Nephron (organoid): ENCODE measurements around the gene PSAT1.

Experiments
- H3K27ac Mint-ChIP-seq, 3 experiments: 2 replicates each; pipeline ENCODE4 v1.8.0; 2020; ENCODE audit warnings: mixed read lengths in 3 of 3, mild to moderate bottlenecking in 2 of 3, moderate library complexity in 1 of 3
- H3K27me3 Mint-ChIP-seq: 2 replicates; pipeline ENCODE4 v1.8.0; 2021; ENCODE audit warnings: low read depth, mild to moderate bottlenecking, moderate library complexity, mixed read lengths
- H3K36me3 Mint-ChIP-seq: 2 replicates; pipeline ENCODE4 v1.8.0; 2020; ENCODE audit warnings: low read depth, mixed read lengths
- H3K4me1 Mint-ChIP-seq: 2 replicates; pipeline ENCODE4 v1.8.0; 2020; ENCODE audit warnings: mixed read lengths
- H3K4me3 Mint-ChIP-seq, 3 experiments: 2 replicates each; pipeline ENCODE4 v1.8.0; 2020; ENCODE audit warnings: mild to moderate bottlenecking in 3 of 3, mixed read lengths in 3 of 3, moderate library complexity in 2 of 3
- H3K9me3 Mint-ChIP-seq: 2 replicates; pipeline ENCODE4 v1.8.0; 2020; ENCODE audit warnings: mixed read lengths
- CTCF ChIP-seq, 3 experiments: fragments of 200-600 bp; sonication (generic); IDR thresholded peaks; one replicate each; pipeline ENCODE4 v1.5.0; 2021; ENCODE audit warnings: antibody characterized with exemption in 3 of 3; ENCODE audit not compliant: unreplicated experiment in 3 of 3

PSAT1 gene

GRCh38 chr9:78354989-78355388, 58.1 kb downstream of the PSAT1 start:
- Mint-ChIP-seq H3K9me3 (no peaks in the 10 kb centered on the region), H3K27me3 (no peaks in the 10 kb centered on the region), H3K27ac (no peak overlapping the region), H3K4me1 (no peaks in the 10 kb centered on the region), H3K4me3 (no peak overlapping the region), H3K36me3 (no peaks in the 10 kb centered on the region)
- TF ChIP-seq CTCF (IDR thresholded peaks at IDR 0.05; ENCODE audit: unreplicated experiment in 3 of 3) = no peak

DNA sequence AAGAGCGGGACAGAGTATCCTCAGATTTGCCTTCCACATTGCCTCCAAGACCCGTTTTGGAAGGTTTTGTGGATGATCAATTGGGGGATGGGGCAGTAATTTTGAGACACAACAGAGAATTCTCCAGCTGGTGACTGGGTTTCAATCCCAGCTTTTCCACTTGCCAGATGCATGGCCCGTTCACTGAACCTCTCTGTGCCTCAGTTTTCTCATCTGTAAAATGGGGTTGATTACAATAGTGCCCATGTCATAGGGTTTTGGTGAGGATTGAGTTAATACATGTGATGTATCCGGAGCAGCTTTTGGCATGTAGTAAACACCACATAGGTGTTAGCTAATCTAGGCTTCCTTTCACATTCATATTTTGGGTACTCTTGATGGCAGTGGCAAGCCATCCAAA, 59.7 kb downstream of the PSAT1 start:
- Mint-ChIP-seq H3K36me3 (no peaks in the 10 kb centered on the region), H3K4me3 (no peak overlapping the region), H3K4me1 (no peaks in the 10 kb centered on the region), H3K27ac (no peak overlapping the region), H3K9me3 (no peaks in the 10 kb centered on the region), H3K27me3 (no peaks in the 10 kb centered on the region)
- TF ChIP-seq CTCF (IDR thresholded peaks at IDR 0.05; ENCODE audit: unreplicated experiment in 3 of 3) = no peak

DNA sequence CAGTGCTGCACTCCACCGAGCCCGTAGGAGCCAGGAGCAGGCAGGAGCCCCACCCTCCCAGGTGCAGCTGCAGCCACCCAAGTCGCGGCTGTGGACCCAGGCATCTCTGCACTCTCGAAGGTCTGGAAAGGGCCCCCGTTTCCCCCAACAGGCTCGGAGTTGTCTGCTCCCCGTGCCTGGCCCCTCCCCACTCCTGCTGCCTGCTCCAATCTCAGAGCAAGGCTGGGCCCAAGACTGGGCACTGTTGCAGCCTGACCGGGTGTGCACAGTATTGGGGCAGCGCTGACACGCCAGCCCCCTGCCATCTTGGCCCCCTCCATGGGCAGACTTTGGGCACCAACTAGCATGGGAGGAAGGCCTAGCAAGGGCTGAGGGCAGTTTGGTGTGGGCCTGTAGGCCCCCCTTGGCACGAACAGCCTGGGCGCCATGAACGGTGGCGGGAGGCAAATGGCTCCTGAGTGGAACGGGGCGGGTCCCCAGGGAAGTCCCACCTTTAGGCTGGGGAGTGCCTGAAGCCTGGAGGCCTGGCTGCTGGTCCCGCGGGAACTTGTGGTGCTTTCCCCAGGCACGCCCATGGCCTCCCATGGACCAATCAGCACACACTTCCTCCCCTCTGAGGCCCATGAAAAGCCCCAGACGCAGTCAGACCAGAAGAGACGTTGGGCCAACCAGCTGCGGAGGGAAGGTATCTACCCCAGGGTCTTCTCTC, 60.4 kb downstream of the PSAT1 start:
- Mint-ChIP-seq H3K4me3 (no peak overlapping the region), H3K27ac (no peak overlapping the region), H3K27me3 (no peaks in the 10 kb centered on the region), H3K4me1 (no peaks in the 10 kb centered on the region), H3K9me3 (no peaks in the 10 kb centered on the region), H3K36me3 (no peaks in the 10 kb centered on the region)
- TF ChIP-seq CTCF (IDR thresholded peaks at IDR 0.05; ENCODE audit: unreplicated experiment in 3 of 3) = no peak

DNA sequence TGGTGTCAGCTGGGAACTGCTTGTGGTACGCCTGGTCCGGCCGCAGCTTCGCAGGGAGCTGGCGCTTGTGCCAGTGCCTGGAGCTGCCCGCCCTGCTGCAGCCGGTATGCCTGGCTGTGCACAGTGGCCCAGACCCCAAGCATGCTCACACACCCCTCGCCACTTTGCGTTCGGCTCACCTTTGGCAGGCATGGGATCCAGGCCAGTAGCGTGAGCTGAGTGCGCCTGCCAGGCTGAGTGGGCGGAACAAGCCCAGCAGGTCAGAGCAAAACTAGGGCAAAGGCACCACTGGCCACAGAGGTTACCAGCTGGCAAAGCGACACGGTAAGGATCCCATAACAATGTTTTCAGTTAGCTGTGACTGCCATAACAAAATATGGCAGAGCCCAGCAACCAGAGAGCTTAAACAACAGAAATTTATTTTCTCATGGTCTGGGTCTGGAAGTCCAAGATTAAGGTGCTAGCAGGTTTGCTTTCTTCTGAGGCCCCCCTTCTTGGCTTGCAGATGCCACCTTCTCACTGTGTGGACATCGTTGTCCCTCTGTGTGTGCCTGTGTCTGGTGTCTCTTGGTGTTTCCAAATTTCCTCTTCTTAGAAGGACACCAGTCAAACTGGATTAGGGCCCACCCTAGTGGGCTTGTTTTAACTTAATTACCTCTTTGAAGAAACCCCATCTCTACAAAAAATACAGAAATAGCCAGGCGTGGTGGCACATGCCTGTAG, 61.6 kb downstream of the PSAT1 start:
- Mint-ChIP-seq H3K9me3 (no peaks in the 10 kb centered on the region), H3K4me3 (no peak overlapping the region), H3K27me3 (peaks cover 4% of the 10 kb centered on the region), H3K4me1 (peaks cover 1% of the 10 kb centered on the region), H3K36me3 (no peaks in the 10 kb centered on the region), H3K27ac (no peak overlapping the region)
- TF ChIP-seq CTCF (IDR thresholded peaks at IDR 0.05; ENCODE audit: unreplicated experiment in 3 of 3) = no peak

DNA sequence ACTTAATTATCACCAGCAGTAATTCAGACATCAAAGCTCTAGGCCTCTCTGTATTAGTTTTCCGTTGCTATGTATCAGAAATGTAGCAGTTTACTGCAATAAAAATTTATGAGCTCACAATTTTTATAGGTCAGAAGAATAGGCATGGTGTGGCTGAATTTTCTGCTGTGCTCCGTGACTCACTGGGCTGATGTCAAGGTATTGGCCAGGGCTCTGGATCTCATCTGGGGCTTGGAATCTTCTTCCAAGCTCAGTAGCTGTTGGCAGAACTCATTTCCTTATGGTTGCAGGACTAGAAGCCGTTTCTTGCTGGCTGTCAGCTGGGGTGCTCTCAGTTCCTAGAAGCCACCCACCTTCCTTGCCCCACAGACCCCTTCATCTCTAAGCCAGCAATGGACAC, 66.3 kb downstream of the PSAT1 start:
- Mint-ChIP-seq H3K27ac (peak overlapping the region in 1 of 3 experiments; percentile 44), H3K4me1 (peaks cover 22% of the 10 kb centered on the region), H3K36me3 (no peaks in the 10 kb centered on the region), H3K9me3 (no peaks in the 10 kb centered on the region), H3K27me3 (peaks cover 4% of the 10 kb centered on the region), H3K4me3 (no peak overlapping the region)
- no peak for TF ChIP-seq CTCF (IDR thresholded peaks at IDR 0.05; ENCODE audit: unreplicated experiment in 3 of 3)
